Measurements from ENCODE around the gene LRRC75B.

DNA sequence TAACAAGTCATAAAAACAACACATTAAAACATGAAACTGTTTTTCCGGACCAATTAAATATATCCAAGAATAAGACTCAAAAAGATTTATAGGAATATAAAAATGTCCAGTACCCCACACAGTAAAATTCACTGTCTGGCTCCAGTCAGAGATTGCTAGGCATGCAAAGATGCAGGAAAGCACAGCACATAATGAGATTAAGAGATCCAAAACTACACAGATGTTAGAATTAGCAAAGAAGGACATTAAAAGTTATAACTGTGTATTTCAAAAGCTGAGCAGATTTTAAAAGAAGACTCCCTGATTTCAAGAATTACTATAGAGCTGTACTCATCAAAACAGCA, 13.6 kb downstream of the LRRC75B start:
- TF ChIP-seq, protein P1, sequence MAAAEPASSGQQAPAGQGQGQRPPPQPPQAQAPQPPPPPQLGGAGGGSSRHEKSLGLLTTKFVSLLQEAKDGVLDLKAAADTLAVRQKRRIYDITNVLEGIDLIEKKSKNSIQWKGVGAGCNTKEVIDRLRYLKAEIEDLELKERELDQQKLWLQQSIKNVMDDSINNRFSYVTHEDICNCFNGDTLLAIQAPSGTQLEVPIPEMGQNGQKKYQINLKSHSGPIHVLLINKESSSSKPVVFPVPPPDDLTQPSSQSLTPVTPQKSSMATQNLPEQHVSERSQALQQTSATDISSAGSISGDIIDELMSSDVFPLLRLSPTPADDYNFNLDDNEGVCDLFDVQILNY (CRISPR knock-in tag; conservative IDR thresholded peaks at IDR 0.05) = no peak
- TF ChIP-seq ATAD3A (CRISPR knock-in tag; IDR thresholded peaks at IDR 0.05) = no peak

Measured in HepG2 (cell line).